NCI-H1436 treated with DMSO at 0.1 percent for 48 hours (cell line): ENCODE data around the gene OCRL.

Experiments used
- DNase-seq: peaks from one replicate; lab custom pipeline; 2025; lab: John Stamatoyannopoulos, UW

OCRL gene

GRCh38 chrX:129585691-129586090, 45.6 kb downstream of the OCRL start:
- DNase-seq, result no peak

DNA sequence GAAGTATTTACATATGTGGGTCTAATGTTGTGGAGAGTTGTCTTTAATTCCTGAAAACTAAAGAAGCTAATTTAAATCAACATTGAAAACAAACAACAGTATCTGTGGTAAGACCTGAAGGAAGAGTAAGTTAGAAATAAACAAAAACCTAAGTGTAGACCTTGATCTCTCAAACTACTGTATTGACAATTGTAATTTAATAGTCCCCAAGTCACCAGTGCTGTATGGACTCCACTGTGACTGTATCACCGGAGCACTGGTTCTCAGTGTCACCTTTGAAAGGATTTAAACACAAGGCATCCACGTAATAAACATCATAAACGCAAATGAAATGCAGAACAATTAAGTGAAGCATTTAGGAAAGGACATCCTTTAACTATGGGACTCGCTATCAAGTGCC, 46.4 kb downstream of the OCRL start:
- DNase-seq, result no peak

- DNase-seq, result no peak
Observed at GRCh38 chrX:129590596-129590995, 50.5 kb downstream of the OCRL start.

DNA sequence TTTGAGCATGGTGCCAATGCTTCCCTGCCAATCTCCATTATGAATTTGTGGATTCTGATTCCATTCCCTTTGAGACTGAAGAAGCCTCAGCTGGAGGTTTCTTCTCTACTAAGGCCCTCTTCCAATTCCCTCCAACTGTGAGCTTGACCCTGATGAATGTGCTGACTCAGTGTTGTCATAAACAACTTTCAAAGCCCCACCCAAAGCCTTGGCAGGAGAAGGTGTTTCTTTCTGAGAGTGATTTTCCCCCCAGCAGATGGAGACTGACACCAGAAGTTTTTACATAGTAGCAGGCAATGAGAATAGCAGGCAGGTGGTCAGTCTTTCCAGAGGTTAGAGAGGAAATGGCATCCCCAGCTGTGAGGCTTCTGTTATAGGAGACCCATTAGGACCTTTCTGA, 53.1 kb downstream of the OCRL start:
- no peak for DNase-seq

DNA sequence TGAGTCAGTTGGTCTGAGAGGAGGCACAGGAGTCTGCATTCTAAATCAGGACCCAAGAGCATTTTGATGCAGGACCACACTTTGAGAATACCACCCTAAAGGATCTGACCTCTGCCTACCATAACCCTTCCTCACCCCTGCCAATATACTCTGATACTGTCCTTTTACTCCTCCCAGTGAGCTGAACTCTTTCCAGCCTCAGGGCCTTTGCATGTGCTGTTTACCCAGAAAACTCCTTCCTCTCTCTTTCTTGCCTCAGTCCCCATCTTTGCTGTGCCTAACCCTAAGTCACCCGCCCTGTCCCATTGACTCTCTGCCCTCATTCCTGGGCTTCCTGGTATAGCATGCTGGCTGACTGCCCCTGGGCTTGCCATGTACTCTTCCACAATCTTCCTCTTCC, 54.7 kb downstream of the OCRL start:
- DNase-seq, result no peak

DNA sequence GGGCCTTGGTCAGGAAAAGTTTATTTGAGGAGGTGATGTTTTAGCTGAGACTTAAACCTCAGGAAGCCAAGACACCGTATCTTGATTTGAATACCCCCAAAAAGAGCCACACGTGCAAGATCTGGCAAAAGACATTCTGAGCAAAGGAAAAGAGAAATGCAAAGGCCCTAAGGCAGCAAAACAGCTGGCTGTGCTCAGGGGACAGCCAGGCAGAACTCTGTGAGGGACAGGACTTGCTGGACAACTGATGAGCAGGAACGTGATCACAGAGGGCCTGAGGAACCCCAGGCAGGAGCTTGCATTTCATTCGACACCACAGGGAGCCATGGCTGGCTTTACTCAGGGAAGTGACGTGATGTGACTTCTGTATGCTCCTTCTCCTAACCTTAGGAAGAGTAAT, 56.0 kb downstream of the OCRL start:
- no peak for DNase-seq

- no peak for DNase-seq
Observed at GRCh38 chrX:129597905-129598304, 57.8 kb downstream of the OCRL start.

DNA sequence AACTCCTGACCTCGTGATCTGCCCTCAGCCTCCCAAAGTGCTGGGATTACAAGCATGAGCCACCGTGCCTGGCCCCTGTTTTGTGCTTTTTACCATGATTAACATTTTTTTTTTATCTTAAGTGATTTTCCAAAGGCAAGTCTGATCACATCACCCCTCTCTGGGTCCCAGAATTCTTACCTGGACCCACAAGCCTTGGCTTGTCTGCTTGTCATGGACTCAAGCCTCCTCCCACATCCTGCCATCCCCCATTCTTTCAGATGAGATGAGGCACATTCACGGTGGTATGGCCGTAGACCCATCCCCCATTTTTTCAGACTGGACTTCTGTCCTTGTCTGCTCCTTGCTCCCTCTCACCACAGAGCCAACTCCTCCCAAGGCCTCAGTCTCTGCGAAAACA, 59.4 kb downstream of the OCRL start:
- no peak for DNase-seq

DNA sequence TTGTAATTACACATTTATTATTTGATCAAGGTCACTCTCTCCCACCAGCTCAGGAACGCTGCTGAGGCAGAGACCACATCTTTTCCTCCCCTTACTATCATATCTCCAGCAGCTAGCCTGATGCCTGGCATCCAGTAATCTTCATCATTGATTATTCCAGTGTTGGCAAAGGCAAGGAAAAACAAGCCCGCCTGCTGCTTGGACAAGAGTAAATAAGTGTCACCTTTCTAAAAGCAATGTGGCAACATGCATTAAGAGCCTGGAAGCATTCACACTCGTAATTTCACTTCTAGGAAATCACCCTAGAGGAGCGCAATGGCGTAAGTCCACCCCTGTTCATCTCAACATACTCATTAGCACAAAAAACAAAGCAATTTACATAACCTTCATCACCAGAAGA, 59.9 kb downstream of the OCRL start:
- no peak for DNase-seq

DNA sequence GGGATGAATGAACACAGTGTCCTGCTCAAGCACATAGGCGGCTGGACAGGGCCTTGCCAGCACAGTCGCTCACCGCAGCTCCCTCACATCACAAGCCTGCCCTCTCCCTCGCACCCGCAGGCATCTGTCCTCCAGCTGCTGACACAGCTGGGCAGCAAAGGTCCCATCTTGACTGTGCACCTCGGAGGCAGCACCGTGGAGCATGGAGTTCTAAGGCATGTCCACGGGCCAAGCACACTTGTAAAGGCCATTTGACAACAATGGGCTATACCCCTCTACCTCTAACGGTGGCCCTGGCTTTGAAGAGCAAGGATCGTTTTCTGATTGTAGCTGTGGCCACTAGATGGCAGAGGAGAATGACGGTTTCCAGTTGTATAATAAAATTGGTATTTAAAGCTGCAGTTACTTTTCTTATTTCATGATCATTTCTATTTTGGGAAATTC, 60.9 kb downstream of the OCRL start:
- DNase-seq, result no peak

DNA sequence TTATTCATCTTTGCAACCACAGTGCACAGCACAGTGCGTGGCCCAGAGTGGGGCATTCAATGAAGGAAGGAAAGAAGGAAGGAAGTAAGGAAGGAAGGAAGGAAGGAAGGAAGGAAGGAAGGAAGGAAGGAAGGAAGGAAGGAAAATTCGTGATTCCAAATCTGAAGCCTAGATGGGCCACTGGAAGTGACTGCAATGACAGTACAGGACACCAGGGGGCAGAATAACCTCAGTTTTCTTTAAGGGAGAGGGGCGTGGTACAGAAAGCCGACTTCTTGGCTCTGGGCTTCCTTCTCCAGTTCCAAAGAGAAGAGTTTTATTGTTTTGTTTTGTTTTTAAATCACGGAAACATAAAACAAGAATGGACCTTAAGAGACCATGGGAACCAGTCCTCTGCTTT, 66.9 kb downstream of the OCRL start:
- no peak for DNase-seq

DNA sequence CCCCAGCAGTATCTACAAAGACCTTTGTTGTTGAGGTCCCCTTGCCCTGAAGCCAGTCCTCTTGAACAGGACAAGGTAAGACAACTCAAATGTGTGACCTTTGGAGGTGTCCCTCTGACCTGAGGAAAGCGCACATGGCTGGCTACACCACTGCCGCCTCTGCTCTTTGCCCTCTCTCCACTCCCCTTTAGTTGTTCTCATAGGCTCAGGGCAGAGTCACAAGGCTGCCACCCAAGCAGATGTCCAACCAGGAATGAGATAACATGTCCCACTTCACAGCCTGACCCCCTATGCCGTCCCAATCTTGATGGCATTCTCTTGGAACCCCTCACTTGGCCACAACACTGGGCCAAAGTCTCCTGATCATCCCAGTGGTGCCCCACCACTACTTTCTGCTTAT, 68.4 kb downstream of the OCRL start:
- DNase-seq, result no peak

DNA sequence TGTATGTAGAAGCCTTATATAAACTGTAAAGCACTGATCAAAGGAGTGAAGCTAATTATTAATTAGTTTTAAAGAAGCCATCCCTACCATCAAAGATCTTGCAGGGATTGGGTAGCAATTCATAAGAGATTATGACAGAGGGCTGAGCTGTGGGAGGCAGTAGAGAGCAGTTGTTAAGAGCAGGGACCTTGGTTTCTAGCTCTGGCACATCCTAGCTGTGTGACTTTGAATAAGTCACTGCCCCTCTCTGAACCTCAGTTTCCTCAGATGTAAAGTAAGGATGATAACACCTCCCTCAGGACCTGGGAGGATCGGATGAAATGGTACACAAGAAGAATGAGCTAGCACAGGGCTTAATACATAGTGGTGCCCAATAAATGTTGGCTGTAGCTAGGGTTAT, 69.3 kb downstream of the OCRL start:
- DNase-seq, result no peak

- no peak for DNase-seq
Observed at GRCh38 chrX:129612396-129612795, 72.3 kb downstream of the OCRL start.

DNA sequence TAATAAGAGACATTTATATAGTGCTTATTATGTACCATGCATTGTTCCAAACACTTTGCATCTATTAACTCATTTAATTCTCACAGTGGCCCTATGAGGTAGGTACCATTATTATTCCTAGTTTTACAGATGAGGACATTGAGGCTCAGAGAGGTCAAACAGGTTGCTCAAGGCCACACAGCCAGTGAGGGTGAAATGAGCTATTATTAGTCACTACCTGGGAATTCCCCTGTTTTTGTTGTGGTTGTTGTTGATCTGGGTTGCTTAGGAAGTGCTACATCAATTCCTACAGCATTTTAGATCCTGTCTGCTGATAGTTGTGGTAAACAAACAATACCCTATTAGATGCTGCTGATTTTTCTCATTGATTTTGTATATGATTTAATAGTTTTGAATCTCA, 73.5 kb downstream of the OCRL start:
- DNase-seq, result no peak

GRCh38 chrX:129614481-129615255, 74.6 kb downstream of the OCRL start:
- DNase-seq, result no peak

GRCh38 chrX:129617420-129617819, 77.4 kb downstream of the OCRL start:
- DNase-seq, result no peak

DNA sequence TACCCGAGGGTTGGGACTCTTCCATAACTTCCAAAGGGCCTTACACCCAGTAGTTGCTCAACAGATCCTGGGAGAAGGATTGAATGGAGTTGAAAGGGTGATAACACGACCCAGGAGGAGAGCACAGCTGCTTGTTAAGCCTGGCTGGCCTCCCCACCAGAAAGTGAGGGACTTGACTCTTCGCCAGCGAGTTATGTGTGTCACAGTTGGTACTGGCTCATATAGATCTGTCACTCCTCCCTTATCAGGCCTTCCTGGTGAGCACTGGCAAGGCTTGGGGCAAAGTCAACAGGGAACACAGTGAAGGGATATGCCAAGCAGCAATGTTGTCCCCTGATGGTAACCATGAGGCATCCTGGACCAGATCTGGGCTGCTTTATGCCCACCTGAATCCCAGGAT, 78.9 kb downstream of the OCRL start:
- DNase-seq, result no peak

DNA sequence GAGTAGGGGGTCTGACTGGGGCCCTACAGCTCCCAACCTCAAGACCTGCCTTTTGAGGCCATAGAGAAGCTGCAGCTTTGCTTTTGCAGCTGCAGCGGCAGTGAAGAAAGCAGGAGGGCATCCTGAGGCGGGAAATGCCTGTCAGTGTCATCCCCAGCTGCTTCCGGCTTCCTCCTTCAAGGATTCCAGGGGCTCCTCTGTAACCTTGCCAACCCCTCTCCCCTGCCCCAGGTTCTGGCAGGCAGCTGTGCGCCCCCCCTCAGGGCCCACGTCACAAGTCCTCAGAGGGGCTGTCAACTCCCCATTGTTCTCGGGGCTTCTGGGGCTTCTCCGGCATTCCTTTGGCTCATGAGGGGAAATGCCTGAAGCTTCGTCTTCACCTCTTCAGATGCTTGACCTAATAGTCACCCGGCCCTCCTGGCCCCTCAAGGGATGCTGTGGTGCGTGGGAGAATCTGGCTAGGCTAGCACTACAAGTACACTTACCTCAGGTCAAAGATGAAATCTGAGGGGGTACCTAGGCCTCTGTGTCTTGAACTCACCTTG, 82.8 kb downstream of the OCRL start:
- no peak for DNase-seq

GRCh38 chrX:129626026-129626425, 86.0 kb downstream of the OCRL start:
- no peak for DNase-seq

DNA sequence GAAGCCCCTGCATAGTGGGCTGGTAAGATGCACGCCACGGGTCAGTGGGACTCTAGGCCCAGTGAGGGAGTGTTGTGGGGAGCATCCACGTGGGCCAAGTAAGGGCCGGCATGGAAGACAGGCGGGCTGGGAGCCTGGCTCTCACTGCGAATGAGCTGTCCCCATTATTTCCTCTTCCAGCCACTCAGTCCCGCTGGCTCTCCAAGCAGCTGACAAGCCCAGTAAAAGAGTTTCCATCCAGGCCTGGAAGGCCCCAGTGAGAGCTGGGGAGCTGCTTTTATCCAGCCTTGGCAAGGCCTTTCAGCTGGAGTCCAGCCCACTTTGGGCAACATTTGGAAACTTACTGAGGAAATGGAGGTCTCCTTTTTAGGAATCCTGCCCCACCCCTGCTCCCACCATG, 89.8 kb downstream of the OCRL start:
- no peak for DNase-seq

- no peak for DNase-seq
Observed at GRCh38 chrX:129631849-129632248, 91.8 kb downstream of the OCRL start.

GRCh38 chrX:129632443-129632842, 92.4 kb downstream of the OCRL start:
- no peak for DNase-seq

GRCh38 chrX:129634541-129634940, 94.5 kb downstream of the OCRL start:
- DNase-seq, result no peak
